ENCODE data around the gene GLYATL3.

Gene GLYATL3

DNA sequence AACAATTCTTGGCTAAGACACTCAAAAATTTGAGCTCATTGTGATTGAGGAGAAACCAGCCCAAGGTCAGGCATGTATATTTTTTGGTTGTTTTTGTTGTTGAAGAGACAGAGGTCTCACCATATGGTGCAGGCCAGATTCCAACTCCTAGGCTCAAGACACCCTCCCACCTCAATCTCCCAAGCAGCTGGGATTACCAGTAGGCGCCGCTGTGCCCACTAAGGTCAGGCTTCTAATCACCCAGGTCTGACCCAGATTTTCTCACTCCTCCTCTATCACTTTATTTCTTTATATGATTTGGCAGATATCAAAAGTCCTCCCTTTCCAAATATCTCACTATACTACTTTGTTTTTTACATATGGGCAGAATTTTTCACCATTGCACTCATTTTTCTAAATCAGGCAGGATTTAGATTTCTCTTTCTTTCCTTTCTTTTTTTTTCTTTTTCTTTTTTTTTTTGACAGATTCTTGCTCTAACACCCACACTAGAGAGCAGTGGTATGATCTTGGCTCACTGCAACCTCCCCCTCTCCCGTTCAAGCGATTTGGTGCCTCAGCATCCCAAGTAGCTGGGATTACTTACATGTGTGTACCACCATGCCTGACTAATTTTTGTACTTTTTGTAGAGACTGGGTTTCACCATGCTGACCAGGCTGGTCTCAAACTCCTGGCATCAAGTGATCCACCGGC, 49.0 kb downstream of the GLYATL3 start:
- DNase-seq (ENCODE audit: low spot score) = no peak

DNA sequence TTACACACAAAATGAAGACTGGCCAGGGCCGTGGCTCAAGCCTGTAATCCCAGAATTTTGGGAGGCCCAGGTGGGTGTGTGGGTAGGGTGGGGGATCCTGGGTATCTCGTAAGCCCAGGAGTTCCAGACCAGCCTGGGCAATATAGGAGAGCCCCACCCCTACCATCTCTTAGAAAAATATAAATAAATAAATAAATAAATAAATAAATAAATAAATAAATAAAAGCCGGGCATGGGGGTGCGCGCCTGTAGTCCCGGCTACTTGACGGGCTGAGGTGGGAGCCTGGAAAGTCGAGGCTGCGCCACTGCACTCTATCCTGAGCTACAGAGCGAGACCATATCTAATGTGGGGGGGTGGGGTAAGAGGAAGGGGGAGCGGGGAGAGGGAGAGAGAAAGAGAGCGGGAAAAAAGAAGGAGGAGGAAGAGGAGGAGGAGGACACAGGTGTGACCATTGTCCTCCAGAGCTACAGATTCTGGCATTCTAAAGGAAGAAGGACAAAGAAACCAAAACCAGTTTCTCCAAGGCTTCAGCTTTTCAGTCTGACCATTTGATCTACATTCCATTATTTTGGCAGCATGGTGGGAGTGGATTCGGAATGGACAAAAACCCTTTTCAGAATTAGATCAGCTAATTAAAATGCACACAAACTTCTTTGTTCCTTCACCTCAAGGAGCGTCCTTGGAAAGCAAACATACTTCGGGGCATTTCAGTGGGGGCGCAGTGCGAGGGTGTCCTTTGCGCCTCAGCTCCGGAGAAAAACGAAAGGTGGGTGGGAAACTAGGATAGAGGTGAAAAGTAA, 50.2 kb downstream of the GLYATL3 start:
- DNase-seq (ENCODE audit: low spot score) = no peak

DNA sequence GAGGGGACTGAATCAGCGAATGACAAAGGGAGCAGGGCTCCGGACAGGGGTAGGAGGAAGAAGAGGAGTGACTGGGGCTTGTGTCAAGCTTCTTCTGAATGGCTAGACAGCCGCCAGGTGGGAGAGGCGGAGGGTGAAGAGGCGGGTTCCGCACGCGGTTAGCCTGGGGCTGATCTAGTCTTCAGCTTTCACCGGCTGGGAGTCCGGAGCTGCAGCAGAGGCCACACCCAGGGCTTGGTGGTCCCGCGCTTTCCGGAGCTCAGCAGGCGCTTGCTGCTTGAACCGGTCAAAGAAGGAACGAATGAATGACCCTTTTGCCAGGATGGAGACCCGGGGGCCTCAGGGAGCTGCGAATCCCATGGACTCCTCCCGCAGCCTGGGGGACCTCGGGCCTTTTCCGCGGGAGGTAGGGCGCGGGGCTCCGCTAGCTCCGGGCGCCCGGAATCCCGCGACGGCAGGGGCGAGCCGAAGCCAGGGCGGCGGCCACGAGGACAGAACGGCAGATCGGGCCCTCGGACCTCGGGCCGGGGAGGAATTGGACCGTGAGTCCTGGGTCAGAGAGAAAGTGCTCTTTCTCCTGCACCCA, 50.9 kb downstream of the GLYATL3 start, which contains the start of gene C6orf141:
Gene C6orf141 (plus strand): TSS at position 177 of the 586 bp plus-strand sequence. CDS start 125 bp downstream, at position 302.
- DNase-seq (ENCODE audit: low spot score) = no peak

DNA sequence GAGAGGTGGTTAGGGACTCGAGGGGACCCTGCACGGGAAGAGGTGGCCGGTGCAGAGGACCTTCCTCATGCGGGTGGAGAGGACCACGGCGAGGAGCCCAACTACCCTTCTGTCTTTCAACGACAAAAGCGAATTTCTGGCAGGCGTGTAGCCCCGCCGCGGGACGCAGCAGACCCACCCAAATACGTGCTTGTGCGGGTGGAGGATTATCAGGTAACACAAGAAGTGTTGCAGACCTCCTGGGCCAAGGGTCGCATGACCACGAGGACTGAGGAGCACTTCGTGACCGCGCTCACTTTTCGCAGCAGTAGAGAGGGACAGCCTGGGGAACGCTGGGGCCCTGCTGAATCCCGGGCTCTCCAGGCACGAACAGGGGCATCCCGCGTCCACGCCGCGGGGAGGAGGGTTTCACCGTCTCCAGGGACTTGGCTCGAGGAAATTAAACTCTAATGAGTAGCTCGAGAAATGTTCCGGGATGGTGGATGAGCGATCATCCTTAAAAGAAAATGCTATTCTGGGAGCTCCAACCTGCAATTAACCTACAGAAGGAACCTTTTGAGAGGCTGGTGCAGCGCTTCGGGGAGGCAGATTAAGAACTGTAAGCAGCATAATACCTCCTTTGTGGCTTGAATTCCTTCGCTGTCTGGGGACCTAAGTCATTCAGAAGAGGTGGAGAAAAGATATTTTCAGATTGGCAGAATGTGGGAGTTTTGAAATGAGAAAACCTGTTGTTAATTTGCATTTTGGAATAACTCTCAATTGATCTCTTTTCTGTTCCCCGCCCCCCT, 51.5 kb downstream of the GLYATL3 start:
- peak; percentile 7 for DNase-seq (ENCODE audit: low spot score)

DNA sequence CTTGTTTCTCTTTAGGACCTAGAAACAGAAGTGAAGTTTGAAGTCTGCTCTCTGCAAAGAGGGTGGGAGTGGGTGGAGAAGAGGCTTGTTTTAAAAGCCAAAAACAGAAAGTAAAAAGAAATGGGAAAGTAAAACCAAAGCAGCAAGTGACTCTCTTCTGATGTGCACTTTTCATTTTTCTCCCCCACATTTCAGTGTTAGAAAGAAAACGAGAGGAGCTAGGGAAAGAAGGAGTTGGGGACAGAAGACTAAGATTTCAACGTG, 52.1 kb downstream of the GLYATL3 start:
- DNase-seq (ENCODE audit: low spot score) = no peak

DNA sequence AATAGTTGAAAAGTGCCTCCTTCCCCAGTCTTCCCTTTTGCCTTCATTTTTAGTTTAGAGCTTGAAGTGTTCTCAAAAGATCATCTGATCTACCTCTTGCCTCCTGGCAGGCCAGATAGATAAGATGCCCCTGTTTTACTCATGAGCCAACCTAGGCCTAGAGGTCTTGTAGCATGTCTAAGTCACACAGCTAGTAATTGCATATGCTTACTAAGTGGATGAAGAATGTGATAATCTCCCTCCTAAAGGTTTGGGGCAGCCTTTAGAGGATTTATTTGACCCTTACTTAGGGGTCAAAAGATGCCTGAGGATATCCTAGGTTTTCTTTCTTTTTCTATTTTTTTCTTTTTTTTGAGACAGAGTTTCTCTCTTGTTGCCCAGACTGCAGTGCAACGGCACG, 52.9 kb downstream of the GLYATL3 start:
- DNase-seq (ENCODE audit: low spot score) = no peak

DNA sequence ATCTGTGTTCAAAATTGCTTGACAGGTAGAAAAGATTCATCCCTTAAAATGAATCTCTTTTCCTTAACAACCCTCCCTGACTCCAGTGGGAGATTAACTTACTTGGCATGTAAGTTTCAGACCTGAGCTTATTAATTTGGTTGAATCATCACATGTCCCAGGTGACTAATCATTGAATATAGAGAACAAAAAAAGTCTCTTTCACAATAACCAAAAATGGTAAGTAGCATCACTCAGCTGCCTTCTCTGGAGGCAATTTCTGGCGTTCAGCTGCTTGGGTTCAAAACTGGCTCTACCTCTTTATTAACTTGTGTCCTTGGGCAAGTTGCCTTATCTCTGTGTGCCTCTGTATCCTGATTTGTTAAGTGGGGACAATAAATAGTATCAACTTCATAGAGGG, 53.7 kb downstream of the GLYATL3 start:
- DNase-seq (ENCODE audit: low spot score) = no peak

DNA sequence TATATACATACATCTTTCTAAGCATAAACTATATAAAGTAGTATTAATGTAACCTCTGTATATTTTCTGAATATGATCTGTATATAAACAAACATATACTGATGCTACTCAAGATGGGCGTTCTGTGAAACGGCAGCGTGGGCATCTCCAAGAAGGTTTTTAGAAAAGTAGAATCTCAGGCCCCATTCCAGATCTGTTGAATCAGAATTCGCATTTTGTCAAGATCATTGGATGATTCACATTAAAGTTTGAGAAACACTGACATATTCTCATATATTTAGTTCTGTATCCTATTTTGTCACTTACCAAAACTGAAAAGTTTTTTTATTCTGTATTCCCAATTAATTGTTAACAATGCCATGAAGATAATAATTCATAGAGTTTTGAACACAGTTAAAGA, 56.2 kb downstream of the GLYATL3 start:
- no peak for DNase-seq (ENCODE audit: low spot score)

DNA sequence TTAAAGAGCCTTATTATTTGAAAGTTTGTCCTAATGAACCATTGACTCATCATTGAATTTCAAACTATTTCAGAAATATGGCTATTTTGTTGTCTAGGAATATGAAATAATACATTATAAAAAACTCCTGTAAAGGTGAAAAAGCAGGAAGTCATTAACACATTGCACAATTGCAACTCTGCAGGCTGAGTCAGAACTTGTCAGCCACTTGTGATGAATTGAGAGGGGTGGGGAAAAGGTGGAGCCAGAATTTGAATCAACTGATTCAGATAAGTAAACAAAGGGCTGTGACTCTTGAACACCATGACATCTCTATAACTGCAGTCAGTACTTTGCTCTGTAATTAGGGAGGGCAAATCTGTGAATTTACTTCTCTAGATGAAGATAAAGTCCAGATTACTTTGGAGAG, 56.7 kb downstream of the GLYATL3 start:
- peak; percentile 18 for DNase-seq (ENCODE audit: low spot score)

DNA sequence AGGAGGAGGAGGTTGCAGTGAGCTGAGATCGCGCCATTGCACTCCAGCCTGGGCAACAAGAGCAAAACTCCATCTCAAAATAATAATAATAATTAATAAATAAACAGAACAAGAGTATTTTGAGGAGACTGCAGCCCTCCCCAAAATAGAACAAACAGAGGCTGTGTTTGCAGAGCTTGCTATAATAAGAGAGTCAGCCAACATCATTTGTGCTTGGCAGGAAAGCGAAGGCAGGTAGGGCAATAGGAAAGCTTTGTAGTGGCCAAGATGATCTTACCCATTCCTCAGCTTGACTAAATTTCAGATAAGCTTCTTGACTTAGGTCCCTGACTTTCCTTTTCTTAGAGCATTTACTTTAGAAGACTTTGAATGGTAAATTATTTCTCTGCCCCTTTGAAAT, 57.5 kb downstream of the GLYATL3 start:
- DNase-seq (ENCODE audit: low spot score) = no peak

DNA sequence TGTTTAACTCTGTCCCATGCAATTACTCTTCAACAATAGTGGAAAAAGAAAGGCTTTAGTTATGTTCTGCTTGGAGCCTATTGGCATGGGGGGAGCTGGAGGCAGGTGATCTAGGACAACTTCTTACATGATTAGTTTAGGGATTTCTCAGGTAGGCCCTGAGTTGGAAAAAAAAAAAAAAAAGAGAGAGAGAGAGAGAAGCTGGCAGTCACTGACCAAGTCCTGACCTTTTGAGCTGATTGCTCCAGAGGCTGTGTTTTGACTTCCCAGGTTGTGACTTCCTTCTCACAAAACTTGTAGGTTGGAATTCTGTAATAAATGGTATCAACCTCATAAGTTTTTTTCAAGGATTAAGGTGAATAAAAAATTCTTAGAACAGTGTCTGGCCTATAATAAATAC, 58.5 kb downstream of the GLYATL3 start:
- no peak for DNase-seq (ENCODE audit: low spot score)

DNA sequence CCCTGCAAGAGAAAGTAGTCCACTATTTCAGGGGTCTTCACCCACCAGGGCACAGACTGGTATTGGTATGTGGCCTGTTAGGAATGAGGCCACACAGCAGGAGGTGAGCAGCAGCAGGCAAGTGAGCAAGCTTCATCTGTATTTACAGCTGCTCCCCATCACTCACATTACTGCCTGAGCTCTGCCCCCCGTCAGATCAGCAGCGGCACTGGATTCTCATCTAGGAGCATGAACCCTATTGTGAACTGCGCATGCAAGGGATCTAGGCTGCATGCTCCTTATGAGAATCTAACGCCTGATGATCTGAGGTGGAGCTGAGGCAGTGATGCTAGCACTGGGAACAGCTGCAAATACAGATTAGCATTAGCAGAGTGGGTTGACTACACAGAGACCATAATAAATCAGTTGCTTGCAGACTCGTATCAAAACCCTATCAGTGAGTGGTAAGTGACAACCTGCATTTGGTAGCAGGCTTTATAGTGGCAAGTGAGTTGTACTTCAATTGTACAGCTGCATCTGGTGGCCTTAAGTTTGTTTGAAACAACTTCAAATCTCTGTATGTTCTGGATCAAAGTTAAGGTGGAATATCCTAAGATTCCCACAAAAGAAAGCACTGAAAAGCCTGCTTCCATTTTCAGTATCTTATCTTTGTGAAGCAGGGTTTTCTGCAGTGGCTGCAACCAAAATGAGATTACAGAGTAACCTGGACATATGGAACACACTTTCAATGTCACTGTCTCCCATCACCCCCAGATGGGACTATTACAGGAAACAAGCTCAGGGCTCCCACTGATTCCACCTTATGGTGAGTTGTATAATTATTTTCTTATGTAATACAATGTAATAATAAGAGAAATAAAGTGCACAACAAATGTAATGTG, 63.5 kb downstream of the GLYATL3 start:
- no peak for DNase-seq (ENCODE audit: low spot score)

DNA sequence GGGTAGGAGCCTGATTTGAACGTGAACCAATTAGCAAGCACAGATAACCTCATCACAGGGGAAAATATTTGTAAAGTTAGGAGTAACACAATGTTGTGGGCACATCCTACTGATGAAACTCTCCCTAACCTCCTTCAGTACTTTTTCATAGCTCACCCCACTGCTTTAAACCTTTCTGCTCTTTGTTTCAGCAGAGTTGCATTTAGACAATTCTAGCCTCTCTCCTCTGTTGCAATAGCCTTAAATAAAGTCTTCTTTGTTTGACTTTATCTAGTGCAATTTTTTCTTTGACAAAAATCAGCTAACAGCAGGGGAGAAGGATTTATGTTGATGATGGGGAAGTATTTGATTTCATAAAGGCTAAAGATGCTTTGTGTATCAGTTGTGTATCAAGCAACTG, 64.8 kb downstream of the GLYATL3 start:
- no peak for DNase-seq (ENCODE audit: low spot score)

DNA sequence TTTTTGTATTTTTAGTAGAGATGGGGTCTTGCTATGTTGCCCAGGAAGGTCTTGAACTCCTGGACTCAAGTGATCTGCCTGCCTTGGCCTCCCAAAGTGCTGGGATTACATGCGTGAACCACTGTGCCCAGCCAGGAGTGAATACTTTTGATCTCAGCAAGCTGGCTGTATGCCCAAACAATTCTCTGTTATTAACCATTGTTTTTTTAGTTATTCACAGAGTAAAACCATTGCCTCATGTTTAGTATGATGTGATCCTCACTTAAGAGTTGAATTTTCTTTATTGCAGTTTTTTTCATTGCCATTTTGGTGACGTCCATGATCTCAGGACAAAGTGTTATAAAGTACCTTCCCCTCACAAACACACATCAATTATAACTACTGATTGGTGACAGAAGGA, 65.5 kb downstream of the GLYATL3 start:
- DNase-seq (ENCODE audit: low spot score) = no peak

DNA sequence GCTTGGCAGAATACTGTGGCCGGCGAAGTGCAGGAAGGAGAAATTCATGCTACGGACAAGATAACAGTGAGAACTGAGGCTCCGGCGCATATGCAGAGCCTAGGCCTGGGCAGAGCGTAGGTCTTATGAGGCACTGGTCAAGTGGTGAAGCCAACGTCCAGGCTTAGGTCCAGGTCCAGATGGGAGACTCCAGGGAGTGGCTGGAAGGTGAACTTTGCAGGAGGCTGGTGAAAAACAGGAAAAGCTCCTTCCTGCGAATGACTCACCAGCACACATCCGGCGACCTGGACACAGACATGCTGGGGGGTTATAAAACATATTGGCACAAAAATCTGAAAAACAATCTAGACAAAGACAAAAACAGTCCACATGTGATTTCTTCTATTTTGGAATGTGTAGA, 66.1 kb downstream of the GLYATL3 start:
- no peak for DNase-seq (ENCODE audit: low spot score)

DNA sequence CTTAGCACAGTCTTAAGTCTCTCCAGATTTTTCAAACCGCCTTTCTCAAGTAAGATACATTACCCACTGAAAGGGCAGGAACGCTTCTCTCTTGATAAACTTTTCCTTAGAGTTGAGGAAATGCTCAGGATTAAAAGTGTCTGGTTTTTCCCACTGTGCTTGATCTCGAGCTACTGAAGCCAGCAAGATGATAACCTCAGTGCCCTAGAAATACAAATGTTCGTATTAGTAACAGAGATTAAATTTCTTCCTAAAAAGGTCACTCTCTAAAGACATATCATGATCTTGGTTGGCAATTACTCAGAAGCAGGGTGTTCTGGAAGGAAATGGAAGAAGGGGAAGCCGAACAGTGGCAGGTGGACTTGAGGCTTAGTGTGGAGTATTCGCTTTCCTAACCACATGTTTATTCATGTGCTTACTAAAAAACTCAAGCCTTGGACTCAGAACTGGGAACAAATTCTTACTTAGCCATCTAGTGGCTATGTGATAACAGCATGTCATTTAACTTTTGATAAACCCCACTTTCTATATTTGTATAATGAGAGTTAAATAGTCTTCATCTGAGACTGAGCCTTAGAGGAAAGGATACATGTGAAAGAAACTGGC, 70.9 kb downstream of the GLYATL3 start:
- DNase-seq (ENCODE audit: low spot score) = peak; percentile 8

DNA sequence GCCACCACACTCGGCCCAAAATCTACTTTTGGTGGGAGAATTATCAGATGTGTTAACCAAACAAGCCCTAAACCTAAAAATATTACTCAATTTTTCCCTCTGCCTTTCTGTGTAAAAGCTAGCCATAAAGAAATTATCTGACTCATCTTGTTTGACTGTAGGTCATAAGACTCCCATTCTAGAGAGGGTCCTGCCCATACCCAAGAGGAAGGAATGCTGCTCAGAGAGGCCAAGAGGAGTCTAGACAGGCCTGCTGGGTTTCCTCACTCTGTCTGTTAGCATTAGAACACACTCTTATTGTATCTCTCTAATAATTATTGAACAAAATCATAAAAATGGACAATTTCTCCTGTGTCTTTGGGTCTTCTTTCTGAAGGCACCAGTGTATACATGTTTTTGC, 76.9 kb downstream of the GLYATL3 start:
- no peak for DNase-seq (ENCODE audit: low spot score)

Data from AG08395 (cell line).